ENCODE results near the gene KRTAP5-7. TPM values are rescaled to one million over a fixed set of nuclear protein-coding genes. Genes with fewer than 3 reads are reported as not detected.

Gene KRTAP5-7
- polyA plus RNA-seq, 1 donor from 2014 or later: 0.56 TPM

DNA sequence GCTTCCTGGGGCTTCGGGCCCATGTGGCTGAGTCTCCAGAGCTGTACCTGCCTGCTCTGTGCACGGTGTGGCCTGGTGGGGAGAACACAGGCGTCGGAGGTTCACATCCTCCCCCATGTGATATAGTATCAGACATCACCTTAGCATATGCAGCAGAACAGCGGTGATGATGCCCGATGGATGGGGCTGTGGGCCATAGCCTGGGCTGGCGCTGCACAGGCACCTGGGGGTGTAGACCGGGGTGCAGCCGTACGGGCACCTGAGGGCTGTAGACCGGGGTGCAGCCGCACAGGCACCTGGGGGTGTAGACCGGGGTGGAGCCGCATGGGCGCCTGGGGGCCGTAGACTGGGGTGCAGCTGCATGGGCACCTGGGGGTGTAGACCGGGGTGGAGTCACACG is 44.9 kb upstream of the KRTAP5-7 start:
- no peak overlapping the region for H3K27ac ChIP-seq (ENCODE audit: low read length)
- H2AFZ ChIP-seq (ENCODE audit: low read depth, low read length): no peak overlapping the region
- no peak overlapping the region for H3K9ac ChIP-seq (ENCODE audit: low read length)
- H3K36me3 ChIP-seq (ENCODE audit: insufficient read depth, low read length): no peaks in the 10 kb centered on the region
- no peaks in the 10 kb centered on the region for H3F3A ChIP-seq (ENCODE audit: insufficient read depth, low read length, poor library complexity, severe bottlenecking)
- TF ChIP-seq POLR2AphosphoS5 (IDR thresholded peaks at IDR 0.05): no peak
- no peak for TF ChIP-seq MXI1 (conservative IDR thresholded peaks at IDR 0.05; ENCODE audit: poor library complexity, severe bottlenecking)
- TF ChIP-seq, protein P1, sequence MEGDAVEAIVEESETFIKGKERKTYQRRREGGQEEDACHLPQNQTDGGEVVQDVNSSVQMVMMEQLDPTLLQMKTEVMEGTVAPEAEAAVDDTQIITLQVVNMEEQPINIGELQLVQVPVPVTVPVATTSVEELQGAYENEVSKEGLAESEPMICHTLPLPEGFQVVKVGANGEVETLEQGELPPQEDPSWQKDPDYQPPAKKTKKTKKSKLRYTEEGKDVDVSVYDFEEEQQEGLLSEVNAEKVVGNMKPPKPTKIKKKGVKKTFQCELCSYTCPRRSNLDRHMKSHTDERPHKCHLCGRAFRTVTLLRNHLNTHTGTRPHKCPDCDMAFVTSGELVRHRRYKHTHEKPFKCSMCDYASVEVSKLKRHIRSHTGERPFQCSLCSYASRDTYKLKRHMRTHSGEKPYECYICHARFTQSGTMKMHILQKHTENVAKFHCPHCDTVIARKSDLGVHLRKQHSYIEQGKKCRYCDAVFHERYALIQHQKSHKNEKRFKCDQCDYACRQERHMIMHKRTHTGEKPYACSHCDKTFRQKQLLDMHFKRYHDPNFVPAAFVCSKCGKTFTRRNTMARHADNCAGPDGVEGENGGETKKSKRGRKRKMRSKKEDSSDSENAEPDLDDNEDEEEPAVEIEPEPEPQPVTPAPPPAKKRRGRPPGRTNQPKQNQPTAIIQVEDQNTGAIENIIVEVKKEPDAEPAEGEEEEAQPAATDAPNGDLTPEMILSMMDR (IDR thresholded peaks at IDR 0.05; ENCODE audit: poor library complexity, severe bottlenecking): no peak
- no peak for TF ChIP-seq TAF1 (IDR thresholded peaks at IDR 0.05; ENCODE audit: low read depth)
- no peak for TF ChIP-seq RAD21 (conservative IDR thresholded peaks at IDR 0.05)
- no peak for TF ChIP-seq SMC3 (conservative IDR thresholded peaks at IDR 0.05; ENCODE audit: poor library complexity)
- no peak for TF ChIP-seq EZH2 (IDR thresholded peaks at IDR 0.05; ENCODE audit: borderline replicate concordance, insufficient read depth, low read length, poor library complexity, severe bottlenecking)
- TF ChIP-seq EP300 (conservative IDR thresholded peaks at IDR 0.05; ENCODE audit: poor library complexity, severe bottlenecking): no peak
- TF ChIP-seq, protein P2, sequence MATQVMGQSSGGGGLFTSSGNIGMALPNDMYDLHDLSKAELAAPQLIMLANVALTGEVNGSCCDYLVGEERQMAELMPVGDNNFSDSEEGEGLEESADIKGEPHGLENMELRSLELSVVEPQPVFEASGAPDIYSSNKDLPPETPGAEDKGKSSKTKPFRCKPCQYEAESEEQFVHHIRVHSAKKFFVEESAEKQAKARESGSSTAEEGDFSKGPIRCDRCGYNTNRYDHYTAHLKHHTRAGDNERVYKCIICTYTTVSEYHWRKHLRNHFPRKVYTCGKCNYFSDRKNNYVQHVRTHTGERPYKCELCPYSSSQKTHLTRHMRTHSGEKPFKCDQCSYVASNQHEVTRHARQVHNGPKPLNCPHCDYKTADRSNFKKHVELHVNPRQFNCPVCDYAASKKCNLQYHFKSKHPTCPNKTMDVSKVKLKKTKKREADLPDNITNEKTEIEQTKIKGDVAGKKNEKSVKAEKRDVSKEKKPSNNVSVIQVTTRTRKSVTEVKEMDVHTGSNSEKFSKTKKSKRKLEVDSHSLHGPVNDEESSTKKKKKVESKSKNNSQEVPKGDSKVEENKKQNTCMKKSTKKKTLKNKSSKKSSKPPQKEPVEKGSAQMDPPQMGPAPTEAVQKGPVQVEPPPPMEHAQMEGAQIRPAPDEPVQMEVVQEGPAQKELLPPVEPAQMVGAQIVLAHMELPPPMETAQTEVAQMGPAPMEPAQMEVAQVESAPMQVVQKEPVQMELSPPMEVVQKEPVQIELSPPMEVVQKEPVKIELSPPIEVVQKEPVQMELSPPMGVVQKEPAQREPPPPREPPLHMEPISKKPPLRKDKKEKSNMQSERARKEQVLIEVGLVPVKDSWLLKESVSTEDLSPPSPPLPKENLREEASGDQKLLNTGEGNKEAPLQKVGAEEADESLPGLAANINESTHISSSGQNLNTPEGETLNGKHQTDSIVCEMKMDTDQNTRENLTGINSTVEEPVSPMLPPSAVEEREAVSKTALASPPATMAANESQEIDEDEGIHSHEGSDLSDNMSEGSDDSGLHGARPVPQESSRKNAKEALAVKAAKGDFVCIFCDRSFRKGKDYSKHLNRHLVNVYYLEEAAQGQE (IDR thresholded peaks at IDR 0.05; ENCODE audit: borderline replicate concordance): no peak
- H4K20me1 ChIP-seq (ENCODE audit: insufficient read depth): no peaks in the 10 kb centered on the region
- no peaks in the 10 kb centered on the region for H3K9me3 ChIP-seq (ENCODE audit: low read length)
- H3K27me3 ChIP-seq (ENCODE audit: insufficient read depth, low read depth, low read length): no peaks in the 10 kb centered on the region
- no peak overlapping the region for H3K4me2 ChIP-seq (ENCODE audit: low read length)
- H3K4me3 ChIP-seq (ENCODE audit: low read length): no peak overlapping the region
- H3K9me2 ChIP-seq (ENCODE audit: insufficient read depth, low read length): no peaks in the 10 kb centered on the region
- H3K79me2 ChIP-seq (replicated peaks; ENCODE audit: insufficient read depth, low read length): no peaks in the 10 kb centered on the region

DNA sequence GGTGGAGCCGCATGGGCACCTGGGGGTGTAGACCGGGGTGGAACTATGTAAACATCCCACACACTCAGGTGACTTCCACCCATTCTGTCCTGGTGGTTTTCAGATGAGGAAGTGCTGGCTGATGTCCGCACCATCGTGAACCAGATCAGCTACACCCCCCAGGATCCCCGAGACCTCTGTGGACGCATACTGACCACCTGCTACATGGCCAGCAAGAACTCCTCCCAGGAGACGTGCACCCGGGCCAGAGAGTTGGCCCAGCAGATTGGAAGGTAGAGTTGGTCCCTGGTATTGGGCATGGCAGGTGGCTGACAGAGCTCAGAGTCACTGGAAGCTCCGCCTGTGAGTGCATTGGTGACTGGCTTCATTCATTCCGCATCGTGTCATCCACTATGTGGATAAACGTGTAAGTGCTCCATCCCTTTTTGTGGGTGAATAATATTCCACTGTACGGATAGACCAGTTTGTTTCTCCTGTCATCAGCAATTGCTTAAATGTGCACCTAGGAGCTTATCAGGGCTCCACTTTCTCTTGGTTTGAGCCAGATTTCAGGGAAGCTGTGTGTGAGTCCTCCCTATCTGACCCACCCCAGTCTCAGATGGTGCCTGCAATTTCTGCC is 44.2 kb upstream of the KRTAP5-7 start:
- Histone ChIP-seq H4K20me1 (ENCODE audit: insufficient read depth) (no peaks in the 10 kb centered on the region), H3K27me3 (ENCODE audit: insufficient read depth, low read depth, low read length) (no peaks in the 10 kb centered on the region), H3K9ac (ENCODE audit: low read length) (no peak overlapping the region), H3K4me2 (ENCODE audit: low read length) (no peak overlapping the region), H3K27ac (ENCODE audit: low read length) (no peak overlapping the region), H3K9me2 (ENCODE audit: insufficient read depth, low read length) (no peaks in the 10 kb centered on the region), H3K79me2 (replicated peaks; ENCODE audit: insufficient read depth, low read length) (no peaks in the 10 kb centered on the region), H3K36me3 (ENCODE audit: insufficient read depth, low read length) (no peaks in the 10 kb centered on the region), H3K9me3 (ENCODE audit: low read length) (no peaks in the 10 kb centered on the region), H3F3A (ENCODE audit: insufficient read depth, low read length, poor library complexity, severe bottlenecking) (no peaks in the 10 kb centered on the region), H3K4me3 (ENCODE audit: low read length) (no peak overlapping the region), H2AFZ (ENCODE audit: low read depth, low read length) (no peak overlapping the region)
- TF ChIP-seq EZH2 (IDR thresholded peaks at IDR 0.05; ENCODE audit: borderline replicate concordance, insufficient read depth, low read length, poor library complexity, severe bottlenecking) (no peak), EP300 (conservative IDR thresholded peaks at IDR 0.05; ENCODE audit: poor library complexity, severe bottlenecking) (no peak), SMC3 (conservative IDR thresholded peaks at IDR 0.05; ENCODE audit: poor library complexity) (no peak), MXI1 (conservative IDR thresholded peaks at IDR 0.05; ENCODE audit: poor library complexity, severe bottlenecking) (no peak), TAF1 (IDR thresholded peaks at IDR 0.05; ENCODE audit: low read depth) (no peak), RAD21 (conservative IDR thresholded peaks at IDR 0.05) (no peak), POLR2AphosphoS5 (IDR thresholded peaks at IDR 0.05) (no peak)
- TF ChIP-seq, protein P2 (IDR thresholded peaks at IDR 0.05; ENCODE audit: borderline replicate concordance): no peak
- TF ChIP-seq, protein P1 (IDR thresholded peaks at IDR 0.05; ENCODE audit: poor library complexity, severe bottlenecking): no peak

Measured in neural cell (in vitro differentiated cells).